SK-N-SH (cell line): ENCODE results near the gene NLGN1. TPM values are rescaled to one million over a fixed set of nuclear protein-coding genes. Genes with fewer than 3 reads are reported as not detected.
A peak's percentile ranks its signal among the peaks of the same experiment; 100 is the strongest.

ENCODE experiments used
- CTCF ChIA-PET: fragments of 300-600, 350-600 bp; formaldehyde crosslinking; extraction: SDS; loops from one replicate; lab custom pipeline; 2021; lab: Yijun Ruan, JAX
- POLR2A ChIA-PET: fragments of 350-600 bp; sonication (Branson Sonifier 250); formaldehyde crosslinking; extraction: SDS; loops from one replicate; lab custom pipeline; 2020; ENCODE audit warnings: antibody characterized with exemption, inconsistent platforms; lab: Yijun Ruan, JAX
- DNase-seq: peaks from one replicate; pipeline ENCODE4 v3.0.0; 2012
- H2AFZ ChIP-seq: fragments of 200-600 bp; sonication (generic); 2 replicates; pipeline ENCODE4 v1.8.1; 2016; ENCODE audit warnings: antibody characterized with exemption, mild to moderate bottlenecking, low read depth
- H3F3A ChIP-seq: fragments of 200-600 bp; sonication (generic); replicated peaks from 2 replicates; pipeline ENCODE3; 2016; ENCODE audit warnings: antibody characterized with exemption, mild to moderate bottlenecking; ENCODE audit not compliant: insufficient read depth
- H3K27ac ChIP-seq, 2 experiments: fragments of 200-500 bp in 1 of 2; fragments of 200-600 bp in 1 of 2; sonication (Bioruptor generic) in 1 of 2; sonication (generic), shearing (Covaris generic) in 1 of 2; 2 replicates each; pipeline versions ENCODE4 v1.5.1 to v1.6.1; 2014 to 2016; ENCODE audit warnings: low read depth in 2 of 2, inconsistent platforms in 1 of 2, low read length in 1 of 2, mild to moderate bottlenecking in 1 of 2, mixed read lengths in 1 of 2
- H3K27me3 ChIP-seq: fragments of 200-600 bp; sonication (generic), shearing (Covaris generic); 2 replicates; pipeline ENCODE4 v1.6.1; 2016; ENCODE audit warnings: mixed run types; ENCODE audit not compliant: insufficient read depth
- H3K36me3 ChIP-seq, 2 experiments: fragments of 200-500 bp in 1 of 2; fragments of 200-600 bp in 1 of 2; sonication (Bioruptor generic) in 1 of 2; sonication (generic) in 1 of 2; replicated peaks in 1 of 2; 2 replicates each; pipeline versions ENCODE3 to v1.5.1; 2014 to 2016; ENCODE audit warnings: low read length in 1 of 2, mild to moderate bottlenecking in 1 of 2; ENCODE audit not compliant: insufficient read depth in 2 of 2, control insufficient read depth in 1 of 2
- H3K4me1 ChIP-seq, 2 experiments: fragments of 200-500 bp in 1 of 2; fragments of 200-600 bp in 1 of 2; sonication (Bioruptor generic) in 1 of 2; sonication (generic), shearing (Covaris generic) in 1 of 2; 2 replicates each; pipeline versions ENCODE4 v1.5.1 to v1.6.1; 2014 to 2016; ENCODE audit warnings: low read depth in 1 of 2, low read length in 1 of 2, mixed run types in 1 of 2; ENCODE audit not compliant: insufficient read depth in 2 of 2, control insufficient read depth in 1 of 2
- H3K4me2 ChIP-seq: fragments of 200-600 bp; sonication (generic), shearing (Covaris generic); 2 replicates; pipeline ENCODE4 v1.6.1; 2017; ENCODE audit warnings: mixed run types
- H3K4me3 ChIP-seq, 2 experiments: fragments of 200-500 bp in 1 of 2; fragments of 200-600 bp in 1 of 2; sonication (Bioruptor generic) in 1 of 2; sonication (generic), shearing (Covaris generic) in 1 of 2; 2 replicates each; pipeline versions ENCODE4 v1.5.1 to v1.8.1; 2014 to 2016; ENCODE audit warnings: low read depth in 2 of 2, inconsistent platforms in 1 of 2, low read length in 1 of 2, mild to moderate bottlenecking in 1 of 2, mixed read lengths in 1 of 2, moderate library complexity in 1 of 2
- H3K79me2 ChIP-seq: fragments of 200-600 bp; sonication (generic); 2 replicates; pipeline ENCODE4 v1.8.1; 2017; ENCODE audit warnings: mild to moderate bottlenecking; ENCODE audit not compliant: insufficient read depth
- H3K9ac ChIP-seq: fragments of 200-600 bp; sonication (generic); 2 replicates; pipeline ENCODE4 v1.6.1; 2017; ENCODE audit warnings: mixed run types
- H3K9me2 ChIP-seq: fragments of 200-600 bp; sonication (generic); 2 replicates; pipeline ENCODE4 v1.6.1; 2017; ENCODE audit warnings: mixed run types
- H3K9me3 ChIP-seq: fragments of 200-600 bp; sonication (generic); 2 replicates; pipeline ENCODE4 v1.6.1; 2017; ENCODE audit warnings: mixed run types, mild to moderate bottlenecking, moderate library complexity
- H4K20me1 ChIP-seq: fragments of 200-600 bp; sonication (generic); 2 replicates; pipeline ENCODE4 v1.6.1; 2017; ENCODE audit warnings: mild to moderate bottlenecking, mixed run types; ENCODE audit not compliant: insufficient read depth
- CTCF ChIP-seq: fragments of 200-600 bp; sonication (generic); IDR thresholded peaks from 2 replicates; pipeline ENCODE4 v1.6.1; 2017; ENCODE audit warnings: antibody characterized with exemption, mild to moderate bottlenecking, moderate library complexity
- EP300 ChIP-seq, 2 experiments: IDR thresholded peaks; 2 replicates each; pipeline versions ENCODE4 v1.4.0 to v1.6.1; 2012; ENCODE audit warnings: borderline replicate concordance in 1 of 2, low read depth in 1 of 2, low read length in 1 of 2
- IRF3 ChIP-seq: fragments of 150-350 bp; IDR thresholded peaks from 2 replicates; pipeline ENCODE4 v1.6.1; 2016; ENCODE audit warnings: mild to moderate bottlenecking, low read depth, low read length
- JUND ChIP-seq: IDR thresholded peaks from 2 replicates; pipeline ENCODE4 v1.4.0; 2012
- MAX ChIP-seq: IDR thresholded peaks from 2 replicates; pipeline ENCODE4 v1.4.0; 2012; ENCODE audit warnings: low read depth
- MXI1 ChIP-seq: IDR thresholded peaks from 2 replicates; pipeline ENCODE4 v1.6.1; 2012; ENCODE audit warnings: mild to moderate bottlenecking, low read depth, low read length, improper control_type of control experiment
- NRF1 ChIP-seq: IDR thresholded peaks from 2 replicates; pipeline ENCODE4 v1.6.1; 2012; ENCODE audit warnings: low read depth, mild to moderate bottlenecking, low read length
- POLR2AphosphoS5 ChIP-seq: IDR thresholded peaks from 2 replicates; pipeline ENCODE4 v1.6.1; 2012; ENCODE audit warnings: low read depth, low read length
- RAD21 ChIP-seq: IDR thresholded peaks from 2 replicates; pipeline ENCODE4 v1.6.1; 2012; ENCODE audit warnings: mild to moderate bottlenecking, low read length
- REST ChIP-seq: IDR thresholded peaks from 2 replicates; pipeline ENCODE4 v1.6.1; 2012; ENCODE audit warnings: mild to moderate bottlenecking, low read depth, low read length, moderate library complexity
- SMC3 ChIP-seq: IDR thresholded peaks from 2 replicates; pipeline ENCODE4 v1.6.1; 2012; ENCODE audit warnings: low read depth, low read length, improper control_type of control experiment
- TEAD4 ChIP-seq: IDR thresholded peaks from 2 replicates; pipeline ENCODE4 v1.4.0; 2012; ENCODE audit warnings: mild to moderate bottlenecking, borderline replicate concordance; ENCODE audit not compliant: insufficient read depth
- USF1 ChIP-seq: IDR thresholded peaks from 2 replicates; pipeline ENCODE4 v1.4.0; 2012; ENCODE audit warnings: low read depth, borderline replicate concordance
- WGBS: methylation state at CpG from one replicate; pipeline ENCODE4 v1.1.6; 2017; ENCODE audit warnings: low lambda C conversion rate; 5-methylcytosine and 5-hydroxymethylcytosine counted together
- polyA plus RNA-seq, 3 experiments: library from polyadenylated mRNA; depleted of rRNA; stranded (reverse); fragments of >200 nt; gene quantifications; 2 replicates each; pipeline ENCODE4 v1.2.3, GENCODE V29; 2012

The NLGN1 gene
- polyA plus RNA-seq, 1 of the 3 experiments (the other 2 are of a cell fraction): 1.5 TPM

GRCh38 chr3:174002543-174002942, 605.0 kb downstream of the NLGN1 start:
- no peak overlapping the region for H2AFZ ChIP-seq
- H3K79me2 ChIP-seq: no peaks in the 10 kb centered on the region
- no peaks in the 10 kb centered on the region for H3F3A ChIP-seq
- TF ChIP-seq NRF1: no peak
- TF ChIP-seq USF1: no peak
- TF ChIP-seq JUND: no peak
- TF ChIP-seq CTCF: peak; percentile 51
- TF ChIP-seq TEAD4: no peak
- TF ChIP-seq RAD21: peak; percentile 44
- no peak for TF ChIP-seq MAX
- no peak for TF ChIP-seq MXI1
- no peak for TF ChIP-seq IRF3
- peak; percentile 17; the same call in 1 of the 2 replicates for TF ChIP-seq SMC3
- TF ChIP-seq EP300 (IDR thresholded peaks at IDR 0.05; ENCODE audit: borderline replicate concordance in 1 of 2, low read depth in 1 of 2, low read length in 1 of 2): no peak
- TF ChIP-seq POLR2AphosphoS5: no peak
- TF ChIP-seq REST: no peak
- H3K36me3 ChIP-seq: no peaks in the 10 kb centered on the region
- no peaks in the 10 kb centered on the region for H3K9me2 ChIP-seq
- POLR2A ChIA-PET: no interaction called here
- DNase-seq: no peak
- no peak overlapping the region for H3K9ac ChIP-seq
- no peaks in the 10 kb centered on the region for H3K4me1 ChIP-seq
- no peaks in the 10 kb centered on the region for H3K27me3 ChIP-seq
- WGBS: 65% methylated on average over 1 of the region's 1 CpG
- no peak overlapping the region for H3K4me2 ChIP-seq
- CTCF ChIA-PET: interaction anchor here (0.6 to 1.0 kb wide), 2 partner anchors 11 to 40 kb away, joined by 3 read pairs; no protein-coding TSS in a partner anchor
- H3K4me3 ChIP-seq: no peak overlapping the region
- H4K20me1 ChIP-seq: no peaks in the 10 kb centered on the region
- no peaks in the 10 kb centered on the region for H3K9me3 ChIP-seq
- no peak overlapping the region for H3K27ac ChIP-seq
